Tibial nerve (tissue), 4 donors: Measurements from ENCODE around the gene NUP93.

ENCODE experiments used
- CTCF ChIP-seq, 5 experiments: fragments of 200-600 bp in 3 of 5; fragments of 450-650 bp in 2 of 5; sonication (generic) in 3 of 5; IDR thresholded peaks; one replicate each; pipeline ENCODE4 v1.5.1; 2016 to 2019; ENCODE audit warnings: antibody characterized with exemption in 5 of 5, mild to moderate bottlenecking in 3 of 5, moderate library complexity in 2 of 5
- EP300 ChIP-seq, 2 donors: sonication (generic); formaldehyde crosslinking; IDR thresholded peaks; one replicate each; pipeline ENCODE4 v1.6.1; 2017; ENCODE audit warnings: antibody characterized with exemption in 2 of 2, mild to moderate bottlenecking in 1 of 2
- POLR2A ChIP-seq, 2 donors: fragments of 450-650 bp; IDR thresholded peaks; one replicate each; pipeline ENCODE4 v1.6.1; 2017; ENCODE audit warnings: antibody characterized with exemption in 2 of 2, mild to moderate bottlenecking in 2 of 2, moderate library complexity in 2 of 2

- TF ChIP-seq CTCF (IDR thresholded peaks at IDR 0.05) (no peak), EP300 (IDR thresholded peaks at IDR 0.05) (no peak), POLR2A (IDR thresholded peaks at IDR 0.05) (no peak)
These were observed 58.5 kb downstream of the NUP93 start for GRCh38 chr16:56788435-56788834.
